Left lung (tissue), 10 donors: ENCODE measurements around the gene HYI. TPM values are rescaled to one million over a fixed set of nuclear protein-coding genes. Genes with fewer than 3 reads are reported as not detected.

Experiments used
- ATAC-seq: fragments of 200-7000 bp; cut with Tn5 transposase; one replicate; pipeline ENCODE4 v1.9.1; 2020; ENCODE audit warnings: moderate library complexity
- DNase-seq, 4 donors: peaks; one replicate each; pipeline ENCODE4 v3.0.0-alpha.2; 2013 to 2020
- H3K27ac ChIP-seq, 2 donors: fragments of 200-600 bp; sonication (generic) in 1 of 2; one replicate each; pipeline versions ENCODE4 v1.5.0 to v1.8.0; 2020 to 2021
- H3K27me3 ChIP-seq, 2 donors: fragments of 200-600 bp; sonication (generic) in 1 of 2; one replicate each; pipeline versions ENCODE4 v1.5.0 to v1.8.0; 2020 to 2021
- H3K36me3 ChIP-seq, 2 donors: fragments of 200-600 bp; sonication (generic) in 1 of 2; one replicate each; pipeline versions ENCODE4 v1.5.0 to v1.8.0; 2020 to 2021
- H3K4me1 ChIP-seq, 2 donors: fragments of 200-600 bp; one replicate each; pipeline ENCODE4 v1.8.0; 2021
- H3K4me3 ChIP-seq, 2 donors: fragments of 200-600 bp; sonication (generic) in 1 of 2; one replicate each; pipeline versions ENCODE4 v1.5.0 to v1.8.0; 2020 to 2021; ENCODE audit warnings: mild to moderate bottlenecking in 1 of 2
- H3K9me3 ChIP-seq, 2 donors: fragments of 200-600 bp; sonication (generic) in 1 of 2; one replicate each; pipeline versions ENCODE4 v1.5.0 to v1.8.0; 2020 to 2021
- intact Hi-C, 2 donors: fragments of 100-400 bp; cut with DNase I; formaldehyde crosslinking; loops; one replicate each; pipeline versions ENCODE4 v1.11.2 to v1.14.2; 2022
- polyA plus RNA-seq, 6 donors: library from polyadenylated mRNA; unstranded; fragments of 120-200 nt; gene quantifications; one replicate each; pipeline ENCODE4 v1.2.1, GENCODE V29; 2013; ENCODE audit not compliant: insufficient read length in 6 of 6
- total RNA-seq, 2 donors: library from RNA; stranded (reverse); fragmentation: NEBNext Ultra II Directional; extraction: Animal tissue kit (Norgen Biotek cat#: 25700); gene quantifications; one replicate each; pipeline ENCODE4 v1.2.1, GENCODE V29; 2021
- TF ChIP-seq, protein P1 (sequence below), 2 donors: fragments of 200-600 bp; sonication (generic) in 1 of 2; IDR thresholded peaks; one replicate each; pipeline versions ENCODE4 v1.5.0 to v1.8.0; 2021; ENCODE audit warnings: antibody characterized with exemption in 2 of 2
- donor health status: DM: no; HTN: yes; CAD: no.
- donor health status: DM: no; HTN: no; CAD: no.

The HYI gene
- total and polyA plus RNA-seq, 8 donors, result 42.5 to 60.2 (median 48.9) TPM

DNA sequence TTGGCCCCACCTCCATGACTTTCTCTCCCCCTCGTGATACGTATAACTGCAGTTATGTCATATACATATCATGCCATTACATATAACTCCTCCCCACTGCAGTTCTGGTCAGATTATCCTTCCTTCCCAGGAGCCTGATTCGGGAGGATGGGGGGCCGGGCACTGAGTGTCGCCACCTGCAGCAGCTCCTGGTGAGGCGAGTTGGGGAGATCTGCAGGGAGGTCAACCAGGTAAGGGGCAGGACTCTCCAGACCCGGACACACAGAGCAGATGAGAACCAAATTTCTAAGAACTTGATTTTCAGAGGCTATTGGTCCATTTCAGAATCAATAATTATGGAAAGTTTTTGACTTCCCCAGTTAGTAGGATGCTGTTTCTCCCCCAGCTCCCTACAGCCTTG, 19.5 kb downstream of the HYI start:
- H3K36me3 ChIP-seq, result peaks cover 0 to 97% of the 10 kb centered on the region in 2 donors
- H3K4me3 ChIP-seq, result no peak overlapping the region
- no peaks in the 10 kb centered on the region for H3K4me1 ChIP-seq
- H3K27me3 ChIP-seq, result no peaks in the 10 kb centered on the region
- DNase-seq, result no peak
- intact Hi-C loops, result no loop called here
- TF ChIP-seq, protein P1, sequence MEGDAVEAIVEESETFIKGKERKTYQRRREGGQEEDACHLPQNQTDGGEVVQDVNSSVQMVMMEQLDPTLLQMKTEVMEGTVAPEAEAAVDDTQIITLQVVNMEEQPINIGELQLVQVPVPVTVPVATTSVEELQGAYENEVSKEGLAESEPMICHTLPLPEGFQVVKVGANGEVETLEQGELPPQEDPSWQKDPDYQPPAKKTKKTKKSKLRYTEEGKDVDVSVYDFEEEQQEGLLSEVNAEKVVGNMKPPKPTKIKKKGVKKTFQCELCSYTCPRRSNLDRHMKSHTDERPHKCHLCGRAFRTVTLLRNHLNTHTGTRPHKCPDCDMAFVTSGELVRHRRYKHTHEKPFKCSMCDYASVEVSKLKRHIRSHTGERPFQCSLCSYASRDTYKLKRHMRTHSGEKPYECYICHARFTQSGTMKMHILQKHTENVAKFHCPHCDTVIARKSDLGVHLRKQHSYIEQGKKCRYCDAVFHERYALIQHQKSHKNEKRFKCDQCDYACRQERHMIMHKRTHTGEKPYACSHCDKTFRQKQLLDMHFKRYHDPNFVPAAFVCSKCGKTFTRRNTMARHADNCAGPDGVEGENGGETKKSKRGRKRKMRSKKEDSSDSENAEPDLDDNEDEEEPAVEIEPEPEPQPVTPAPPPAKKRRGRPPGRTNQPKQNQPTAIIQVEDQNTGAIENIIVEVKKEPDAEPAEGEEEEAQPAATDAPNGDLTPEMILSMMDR (IDR thresholded peaks at IDR 0.05), result no peak
- no peak overlapping the region for H3K27ac ChIP-seq
- no peaks in the 10 kb centered on the region for H3K9me3 ChIP-seq
- no peak for ATAC-seq

GRCh38 chr1:43432907-43433306, 20.8 kb downstream of the HYI start:
- intact Hi-C loops, result no loop called here
- DNase-seq (no peak), ATAC-seq (no peak)
- no peaks in the 10 kb centered on the region for H3K27me3 ChIP-seq
- H3K36me3 ChIP-seq, result peaks cover 0 to 99% of the 10 kb centered on the region in 2 donors
- no peak overlapping the region for H3K4me3 ChIP-seq
- H3K4me1 ChIP-seq, result no peaks in the 10 kb centered on the region
- TF ChIP-seq, protein P1 (IDR thresholded peaks at IDR 0.05), result no peak
- no peaks in the 10 kb centered on the region for H3K9me3 ChIP-seq
- no peak overlapping the region for H3K27ac ChIP-seq

GRCh38 chr1:43432171-43432860, 21.4 kb downstream of the HYI start:
- H3K36me3 ChIP-seq, result peaks cover 0 to 99% of the 10 kb centered on the region in 2 donors
- H3K27ac ChIP-seq, result no peak overlapping the region
- H3K4me1 ChIP-seq, result no peaks in the 10 kb centered on the region
- DNase-seq, result no peak
- no peak for ATAC-seq
- H3K9me3 ChIP-seq, result no peaks in the 10 kb centered on the region
- no peaks in the 10 kb centered on the region for H3K27me3 ChIP-seq
- intact Hi-C loops, result no loop called here
- TF ChIP-seq, protein P1 (IDR thresholded peaks at IDR 0.05), result no peak
- H3K4me3 ChIP-seq, result no peak overlapping the region

GRCh38 chr1:43431676-43432075, 22.1 kb downstream of the HYI start:
- intact Hi-C loops, result no loop called here
- Histone ChIP-seq H3K27ac (no peak overlapping the region), H3K9me3 (no peaks in the 10 kb centered on the region), H3K36me3 (peaks cover 0 to 100% of the 10 kb centered on the region in 2 donors), H3K4me3 (no peak overlapping the region), H3K27me3 (no peaks in the 10 kb centered on the region), H3K4me1 (no peaks in the 10 kb centered on the region)
- ATAC-seq, result no peak
- DNase-seq, result no peak
- TF ChIP-seq, protein P1 (IDR thresholded peaks at IDR 0.05), result no peak

DNA sequence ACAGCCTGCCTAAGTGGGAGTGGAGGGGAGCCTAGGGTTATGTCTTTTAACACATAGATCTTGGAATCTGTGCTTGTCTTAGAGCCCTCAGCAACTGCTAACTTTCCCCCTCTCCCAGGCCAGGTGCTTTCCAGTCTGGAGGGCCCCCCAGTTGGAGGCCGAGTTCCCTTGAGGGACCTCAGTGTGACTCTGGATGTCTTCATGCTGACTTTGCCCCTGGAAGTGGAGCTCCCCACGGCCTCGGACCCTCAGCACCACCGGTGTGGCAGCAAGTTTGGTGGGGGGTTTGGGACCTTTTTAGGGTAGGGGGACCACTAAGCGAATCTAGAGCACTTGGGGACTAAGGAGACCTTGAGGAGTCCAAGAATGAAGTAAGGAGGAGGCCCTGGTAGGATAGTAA, 22.9 kb downstream of the HYI start:
- H3K27me3 ChIP-seq, result no peaks in the 10 kb centered on the region
- H3K9me3 ChIP-seq, result no peaks in the 10 kb centered on the region
- DNase-seq (no peak), ATAC-seq (no peak)
- H3K4me3 ChIP-seq, result no peak overlapping the region
- TF ChIP-seq, protein P1 (IDR thresholded peaks at IDR 0.05), result no peak
- intact Hi-C loops, result no loop called here
- no peaks in the 10 kb centered on the region for H3K4me1 ChIP-seq
- H3K36me3 ChIP-seq, result peaks cover 0 to 100% of the 10 kb centered on the region in 2 donors
- no peak overlapping the region for H3K27ac ChIP-seq
